H9 (cell line): ENCODE measurements around the gene EPN3. TPM values are rescaled to one million over a fixed set of nuclear protein-coding genes. Genes with fewer than 3 reads are reported as not detected.

Experiments
- DNase-seq: peaks from one replicate; pipeline ENCODE4 v3.0.0-alpha.2; 2017
- H2AFZ ChIP-seq: one replicate; pipeline ENCODE4 v1.6.1; 2013; ENCODE audit warnings: mild to moderate bottlenecking, low read length, control low read depth, moderate library complexity
- H2AK5ac ChIP-seq: 2 replicates; pipeline ENCODE4 v1.6.1; 2013; ENCODE audit warnings: low read length, control low read depth, mixed read lengths; ENCODE audit not compliant: insufficient read length
- H2BK120ac ChIP-seq: one replicate; pipeline ENCODE4 v1.6.1; 2013; ENCODE audit warnings: low read depth, mild to moderate bottlenecking, low read length, control low read depth, inconsistent platforms; ENCODE audit not compliant: poor library complexity, severe bottlenecking
- H2BK12ac ChIP-seq: 2 replicates; pipeline ENCODE4 v1.6.1; 2013; ENCODE audit warnings: low read length, control low read depth, mixed read lengths, low read depth; ENCODE audit not compliant: insufficient read length
- H2BK15ac ChIP-seq: 2 replicates; pipeline ENCODE4 v1.6.1; 2013; ENCODE audit warnings: low read depth, low read length, control low read depth
- H2BK20ac ChIP-seq: one replicate; pipeline ENCODE4 v1.6.1; 2013; ENCODE audit warnings: low read depth, mild to moderate bottlenecking, low read length, control low read depth, inconsistent platforms; ENCODE audit not compliant: poor library complexity, severe bottlenecking
- H2BK5ac ChIP-seq: 2 replicates; pipeline ENCODE4 v1.6.1; 2013; ENCODE audit warnings: low read length, control low read depth, mixed read lengths; ENCODE audit not compliant: insufficient read length
- H3K14ac ChIP-seq: 2 replicates; pipeline ENCODE4 v1.6.1; 2013; ENCODE audit warnings: low read length, control low read depth; ENCODE audit not compliant: insufficient read depth
- H3K18ac ChIP-seq: 2 replicates; pipeline ENCODE4 v1.6.1; 2013; ENCODE audit warnings: low read depth, mild to moderate bottlenecking, mixed read lengths, low read length, control low read depth; ENCODE audit not compliant: insufficient read length
- H3K23ac ChIP-seq: 2 replicates; pipeline ENCODE4 v1.6.1; 2013; ENCODE audit warnings: low read length, control low read depth, mixed read lengths, low read depth; ENCODE audit not compliant: insufficient read length
- H3K23me2 ChIP-seq: 2 replicates; pipeline ENCODE4 v1.6.1; 2013; ENCODE audit warnings: low read depth, mild to moderate bottlenecking, mixed read lengths, low read length, control low read depth; ENCODE audit not compliant: insufficient read length, poor library complexity, severe bottlenecking
- H3K27ac ChIP-seq: 2 replicates; pipeline ENCODE4 v1.5.1; 2013; ENCODE audit warnings: low read length, control low read depth, mixed read lengths, low read depth; ENCODE audit not compliant: insufficient read length
- H3K27me3 ChIP-seq: 2 replicates; pipeline ENCODE4 v1.6.1; 2013; ENCODE audit warnings: low read length, control low read depth, inconsistent platforms; ENCODE audit not compliant: insufficient read depth
- H3K4ac ChIP-seq: 2 replicates; pipeline ENCODE4 v1.6.1; 2013; ENCODE audit warnings: low read depth, mild to moderate bottlenecking, control low read depth, inconsistent platforms, low read length, moderate library complexity
- H3K4me1 ChIP-seq: 2 replicates; pipeline ENCODE4 v1.6.1; 2013; ENCODE audit warnings: low read length, control low read depth, inconsistent platforms; ENCODE audit not compliant: insufficient read depth
- H3K4me2 ChIP-seq: 2 replicates; pipeline ENCODE4 v1.6.1; 2013; ENCODE audit warnings: low read length, control low read depth, mixed read lengths; ENCODE audit not compliant: insufficient read length, insufficient read depth
- H3K56ac ChIP-seq: 2 replicates; pipeline ENCODE4 v1.6.1; 2013; ENCODE audit warnings: low read depth, mild to moderate bottlenecking, mixed read lengths, low read length, control low read depth; ENCODE audit not compliant: insufficient read length
- H3K79me1 ChIP-seq: 2 replicates; pipeline ENCODE4 v1.6.1; 2013; ENCODE audit warnings: low read depth, mild to moderate bottlenecking, moderate library complexity, low read length, control low read depth, inconsistent platforms; ENCODE audit not compliant: insufficient read depth, poor library complexity, severe bottlenecking
- H3K79me2 ChIP-seq: 2 replicates; pipeline ENCODE4 v1.6.1; 2013; ENCODE audit warnings: low read length, control low read depth, inconsistent platforms; ENCODE audit not compliant: insufficient read depth
- H3K9ac ChIP-seq: 2 replicates; pipeline ENCODE4 v1.6.1; 2013; ENCODE audit warnings: low read length, control low read depth, mixed read lengths; ENCODE audit not compliant: insufficient read length; ENCODE audit errors: extremely low read depth
- H3K9me3 ChIP-seq: one replicate; pipeline ENCODE4 v1.6.1; 2013; ENCODE audit warnings: low read depth, low read length, inconsistent platforms; ENCODE audit not compliant: control insufficient read depth
- H3T11ph ChIP-seq: one replicate; pipeline ENCODE4 v1.6.1; 2013; ENCODE audit warnings: mild to moderate bottlenecking, low read length, control low read depth, inconsistent platforms
- H4K20me1 ChIP-seq: one replicate; pipeline ENCODE4 v1.6.1; 2013; ENCODE audit not compliant: control insufficient read depth, insufficient read length, insufficient read depth
- H4K5ac ChIP-seq: 2 replicates; pipeline ENCODE4 v1.6.1; 2013; ENCODE audit warnings: low read depth, mild to moderate bottlenecking, mixed read lengths, low read length, control low read depth; ENCODE audit not compliant: insufficient read length
- H4K8ac ChIP-seq: replicated peaks from 2 replicates; pipeline ENCODE4 v1.6.1; 2013; ENCODE audit warnings: low read length, control low read depth, mixed read lengths, low read depth; ENCODE audit not compliant: insufficient read length
- H4K91ac ChIP-seq: 2 replicates; pipeline ENCODE4 v1.6.1; 2013; ENCODE audit warnings: low read depth, mild to moderate bottlenecking, moderate library complexity, mixed read lengths, low read length, control low read depth; ENCODE audit not compliant: insufficient read length
- H3K27ac Mint-ChIP-seq, 3 experiments: 2 replicates in 2 of 3; 3 replicates in 1 of 3; pipeline ENCODE4 v1.8.0; 2020 to 2021; ENCODE audit warnings: mixed read lengths in 3 of 3, mild to moderate bottlenecking in 1 of 3, moderate library complexity in 1 of 3
- H3K27me3 Mint-ChIP-seq: 2 replicates; pipeline ENCODE4 v1.8.0; 2021; ENCODE audit warnings: low read depth, mild to moderate bottlenecking, moderate library complexity, mixed read lengths
- H3K36me3 Mint-ChIP-seq, 3 experiments: 2 replicates in 2 of 3; 3 replicates in 1 of 3; pipeline ENCODE4 v1.8.0; 2020 to 2021; ENCODE audit warnings: low read depth in 3 of 3, mixed read lengths in 3 of 3; ENCODE audit not compliant: insufficient read depth in 1 of 3
- H3K4me1 Mint-ChIP-seq, 2 experiments: 2 replicates each; pipeline ENCODE4 v1.8.0; 2020; ENCODE audit warnings: mixed read lengths in 2 of 2
- H3K4me3 Mint-ChIP-seq, 2 experiments: 2 replicates in 1 of 2; 3 replicates in 1 of 2; pipeline ENCODE4 v1.8.0; 2020 to 2021; ENCODE audit warnings: mild to moderate bottlenecking in 2 of 2, mixed read lengths in 2 of 2, moderate library complexity in 1 of 2
- H3K9me3 Mint-ChIP-seq, 2 experiments: 2 replicates in 1 of 2; 3 replicates in 1 of 2; pipeline ENCODE4 v1.8.0; 2020; ENCODE audit warnings: mild to moderate bottlenecking in 2 of 2, mixed read lengths in 2 of 2, moderate library complexity in 1 of 2
- CTCF ChIP-seq: fragments of 200-600 bp; sonication (generic); conservative IDR thresholded peaks from 3 replicates; pipeline ENCODE4 v1.8.0; 2021; ENCODE audit warnings: antibody characterized with exemption, mild to moderate bottlenecking
- WGBS: extraction: QIAGEN DNeasy Blood & Tissue Kit; methylation state at CpG from one replicate; pipeline ENCODE4 v1.1.7; 2013; ENCODE audit warnings: missing lambda C conversion rate, low lambda C conversion rate, mixed read lengths; ENCODE audit not compliant: insufficient read length; ENCODE audit errors: extremely low coverage; 5-methylcytosine and 5-hydroxymethylcytosine counted together
- total RNA-seq: library from RNA; stranded (reverse); gene quantifications from 2 replicates; pipeline ENCODE4 v1.2.1, GENCODE V29; 2021

The EPN3 gene
- total RNA-seq, 1 experiment from 2014 or later: 1.9 TPM

- Mint-ChIP-seq H3K9me3 (no peaks in the 10 kb centered on the region), H3K4me3 (no peak overlapping the region), H3K27me3 (peaks cover 2% of the 10 kb centered on the region; the same call in 1 of the 2 replicates), H3K4me1 (peaks cover 8% of the 10 kb centered on the region in 2 experiments; a peak in 3 of 4 replicates), H3K27ac (no peak overlapping the region), H3K36me3 (no peaks in the 10 kb centered on the region)
- Histone ChIP-seq H3K79me1 (no peaks in the 10 kb centered on the region), H3K79me2 (no peaks in the 10 kb centered on the region), H4K20me1 (no peaks in the 10 kb centered on the region), H3K18ac (no peak overlapping the region), H3K23ac (no peak overlapping the region), H3K4me2 (no peak overlapping the region), H3K4me1 (no peaks in the 10 kb centered on the region), H3T11ph (no peak overlapping the region), H2BK20ac (no peak overlapping the region), H2BK12ac (no peak overlapping the region), H3K9ac (no peak overlapping the region), H2BK120ac (no peak overlapping the region), H3K9me3 (no peaks in the 10 kb centered on the region), H2BK15ac (no peak overlapping the region), H4K8ac (no peak overlapping the region), H2AK5ac (no peak overlapping the region), H3K27ac (no peak overlapping the region), H2BK5ac (no peak overlapping the region), H3K27me3 (no peaks in the 10 kb centered on the region), H4K91ac (no peak overlapping the region), H3K14ac (no peak overlapping the region), H2AFZ (no peak overlapping the region), H3K4ac (no peak overlapping the region), H3K23me2 (no peaks in the 10 kb centered on the region), H4K5ac (no peak overlapping the region), H3K56ac (no peak overlapping the region)
- DNase-seq: no peak
- no CpG with 5 or more reads among the region's 2 CpGs for WGBS
- no peak for TF ChIP-seq CTCF
Observed at GRCh38 chr17:50523208-50523607, 9.3 kb upstream of the EPN3 start.
